HepG2 (cell line): ENCODE measurements around the gene RAB18.

ENCODE experiments used
- GABPA ChIP-seq, 2 experiments: IDR thresholded peaks; 2 replicates each; pipeline ENCODE4 v1.6.1; 2011 to 2016; ENCODE audit warnings: low read depth in 2 of 2, low read length in 1 of 2, missing biosample characterization in 1 of 2, missing genetic modification characterization in 1 of 2
- MED1 ChIP-seq: sonication (generic); formaldehyde crosslinking; IDR thresholded peaks from 2 replicates; pipeline ENCODE4 v1.4.0; 2020; ENCODE audit warnings: missing genetic modification reagents
- TCF7 ChIP-seq: sonication (generic); IDR thresholded peaks from 2 replicates; pipeline ENCODE4 v1.6.1; 2016; ENCODE audit warnings: antibody characterized with exemption, low read depth
- ZNF550 ChIP-seq: sonication (generic); formaldehyde crosslinking; IDR thresholded peaks from 2 replicates; pipeline ENCODE4 v1.4.0; 2020; ENCODE audit warnings: mild to moderate bottlenecking, missing genetic modification reagents, borderline replicate concordance
- TF ChIP-seq, protein P1 (sequence below): sonication (generic); formaldehyde crosslinking; conservative IDR thresholded peaks from 2 replicates; pipeline ENCODE4 v1.4.0; 2020; ENCODE audit warnings: missing genetic modification reagents

DNA sequence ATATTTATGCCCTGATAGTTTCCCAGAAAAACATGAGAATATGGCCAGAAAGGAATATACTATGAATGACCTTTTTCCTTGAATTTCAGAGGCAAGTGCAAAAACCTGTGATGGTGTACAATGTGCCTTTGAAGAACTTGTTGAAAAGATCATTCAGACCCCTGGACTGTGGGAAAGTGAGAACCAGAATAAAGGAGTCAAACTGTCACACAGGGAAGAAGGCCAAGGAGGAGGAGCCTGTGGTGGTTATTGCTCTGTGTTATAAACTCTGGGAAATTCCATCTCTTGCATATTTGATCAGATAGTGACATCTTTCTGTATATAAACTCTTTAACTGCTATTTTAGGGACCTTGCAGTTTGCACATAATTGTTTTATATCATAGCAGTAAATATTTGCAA is 33.7 kb downstream of the RAB18 start:
- TF ChIP-seq TCF7 = no peak
- TF ChIP-seq MED1 (CRISPR knock-in tag) = no peak
- no peak for TF ChIP-seq ZNF550 (CRISPR knock-in tag)
- TF ChIP-seq, protein P1, sequence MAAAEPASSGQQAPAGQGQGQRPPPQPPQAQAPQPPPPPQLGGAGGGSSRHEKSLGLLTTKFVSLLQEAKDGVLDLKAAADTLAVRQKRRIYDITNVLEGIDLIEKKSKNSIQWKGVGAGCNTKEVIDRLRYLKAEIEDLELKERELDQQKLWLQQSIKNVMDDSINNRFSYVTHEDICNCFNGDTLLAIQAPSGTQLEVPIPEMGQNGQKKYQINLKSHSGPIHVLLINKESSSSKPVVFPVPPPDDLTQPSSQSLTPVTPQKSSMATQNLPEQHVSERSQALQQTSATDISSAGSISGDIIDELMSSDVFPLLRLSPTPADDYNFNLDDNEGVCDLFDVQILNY (CRISPR knock-in tag) = no peak
- no peak for TF ChIP-seq GABPA (IDR thresholded peaks at IDR 0.05; ENCODE audit: low read depth, low read length)
- no peak for TF ChIP-seq GABPA (CRISPR knock-in tag; IDR thresholded peaks at IDR 0.05; ENCODE audit: low read depth)
